Measurements from ENCODE around the gene NECTIN4. TPM values are rescaled to one million over a fixed set of nuclear protein-coding genes. Genes with fewer than 3 reads are reported as not detected.
A peak's percentile ranks its signal among the peaks of the same experiment; 100 is the strongest.
"Not testable (repeated sequence)": the region's sequence is repeated elsewhere in the genome, so short reads cannot be mapped to it uniquely, and the experiment has no call there.

Gene NECTIN4
- total RNA-seq, 1 donor from 2014 or later = not detected

DNA sequence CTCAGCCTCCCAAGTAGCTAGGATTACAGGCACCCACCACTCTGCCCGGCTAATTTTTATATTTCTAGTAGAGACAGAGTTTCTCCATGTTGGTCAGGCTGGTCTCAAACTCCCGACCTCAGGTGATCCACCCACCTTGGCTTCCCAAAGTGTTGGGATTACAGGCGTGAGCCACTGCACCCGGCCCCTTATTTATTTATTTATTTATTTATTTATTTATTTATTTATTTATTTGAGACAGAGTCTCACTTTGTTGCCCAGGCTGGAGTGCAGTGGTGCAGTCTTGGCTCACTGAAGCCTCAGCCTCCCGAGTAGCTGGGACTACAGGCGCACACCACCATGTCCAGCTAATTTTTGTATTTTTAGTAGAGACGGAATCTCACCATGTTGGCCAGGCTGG is 23.7 kb downstream of the NECTIN4 start:
- DNase-seq (ENCODE audit: low spot score); ATAC-seq: not testable (repeated sequence)

DNA sequence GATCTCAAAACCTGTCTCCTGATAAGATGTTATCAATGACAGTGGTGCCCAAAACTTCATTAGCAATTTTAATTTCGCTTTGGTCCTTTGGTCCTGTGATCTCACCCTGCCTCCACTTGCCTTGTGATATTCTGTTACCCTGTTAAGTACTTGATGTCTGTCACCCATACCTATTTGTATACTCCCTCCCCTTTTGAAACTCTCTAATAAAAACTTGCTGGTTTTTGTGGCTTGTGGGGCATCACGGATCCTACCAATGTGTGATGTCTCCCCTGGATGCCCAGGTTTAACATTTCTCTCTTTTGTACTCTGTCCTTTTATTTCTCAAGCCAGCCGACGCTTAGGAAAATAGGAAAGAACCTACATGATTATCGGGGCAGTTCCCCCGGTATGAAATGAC is 25.4 kb downstream of the NECTIN4 start:
- DNase-seq (ENCODE audit: low spot score); ATAC-seq: not testable (repeated sequence)

DNA sequence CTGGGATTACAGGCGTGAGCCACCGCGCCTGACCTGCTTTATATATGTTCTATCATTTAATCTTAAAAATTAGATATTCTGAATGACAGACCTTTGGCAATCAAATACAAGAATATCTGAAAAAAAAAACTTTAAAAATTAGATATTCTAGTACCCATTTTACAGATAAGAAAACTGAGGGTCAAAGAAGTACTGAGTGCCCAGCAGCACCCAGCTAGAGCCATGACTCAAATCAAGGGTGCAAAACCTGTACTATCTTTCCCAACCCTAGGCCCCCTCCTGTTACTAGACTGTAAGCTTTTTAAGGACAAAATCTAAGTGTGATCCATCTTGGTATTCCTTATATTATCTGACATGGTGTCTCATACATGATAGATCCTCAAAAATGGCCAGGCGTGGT is 27.9 kb downstream of the NECTIN4 start:
- DNase-seq (ENCODE audit: low spot score) = no peak
- ATAC-seq = no peak

DNA sequence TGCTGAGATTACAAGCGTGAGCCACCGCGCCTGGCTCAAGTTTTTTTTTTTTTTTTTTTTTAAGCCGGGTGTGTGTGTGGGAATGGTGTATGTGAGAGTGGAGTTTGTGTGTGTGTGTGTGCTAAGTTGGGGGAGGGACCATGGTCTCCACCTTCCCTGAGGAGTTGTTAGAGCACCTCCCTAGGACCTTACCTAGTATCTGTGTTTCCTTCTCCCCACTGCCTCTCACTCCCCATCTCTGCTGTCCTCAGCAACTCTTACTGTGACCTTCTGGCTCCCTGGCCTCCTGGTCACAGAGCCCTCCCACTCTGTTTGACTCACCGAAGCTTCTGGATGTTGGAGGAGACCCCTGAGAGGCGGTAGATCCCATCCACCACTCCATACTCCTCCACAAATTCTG is 30.1 kb downstream of the NECTIN4 start:
- DNase-seq (ENCODE audit: low spot score) = no peak
- no peak for ATAC-seq

DNA sequence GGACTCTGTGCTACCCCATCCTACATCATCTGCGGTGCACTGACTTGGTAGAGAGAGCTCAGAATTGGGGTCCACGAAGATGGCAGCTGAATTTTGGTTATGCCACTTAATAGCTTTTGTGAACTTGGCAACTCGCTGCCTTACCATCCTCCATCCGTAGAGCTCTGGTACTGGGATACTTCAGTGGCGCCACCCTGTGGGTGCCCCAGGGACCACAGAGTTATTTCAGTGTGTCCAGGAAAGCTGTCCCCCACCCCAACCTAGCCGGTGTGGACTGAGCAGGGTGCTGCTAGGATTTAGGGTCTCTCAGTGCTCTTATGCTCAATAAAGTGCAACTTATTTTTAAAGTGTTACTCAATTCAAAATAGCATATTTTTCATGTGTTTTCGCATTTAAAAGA is 34.6 kb downstream of the NECTIN4 start:
- ATAC-seq (no peak), DNase-seq (ENCODE audit: low spot score) (no peak)

DNA sequence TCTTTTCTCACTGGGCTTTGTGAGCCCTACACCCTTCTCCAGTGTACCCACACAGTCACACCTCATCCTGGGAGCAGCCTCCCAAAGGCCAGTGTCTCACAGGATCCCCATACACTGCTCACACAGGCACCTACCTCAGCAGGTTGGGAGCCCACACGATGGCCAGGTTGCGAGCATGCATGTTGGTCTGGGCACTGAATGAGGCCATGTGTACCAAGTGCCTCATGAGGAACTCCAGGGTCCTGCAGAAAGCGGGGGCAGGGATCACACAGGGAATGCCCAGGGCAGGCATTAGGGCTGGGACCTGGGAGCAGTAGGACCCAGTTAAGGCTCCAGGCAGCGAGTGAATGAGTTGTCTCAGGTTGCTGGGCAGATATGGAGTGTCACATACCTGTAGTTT is 35.1 kb downstream of the NECTIN4 start:
- ATAC-seq (no peak), DNase-seq (ENCODE audit: low spot score) (no peak)

DNA sequence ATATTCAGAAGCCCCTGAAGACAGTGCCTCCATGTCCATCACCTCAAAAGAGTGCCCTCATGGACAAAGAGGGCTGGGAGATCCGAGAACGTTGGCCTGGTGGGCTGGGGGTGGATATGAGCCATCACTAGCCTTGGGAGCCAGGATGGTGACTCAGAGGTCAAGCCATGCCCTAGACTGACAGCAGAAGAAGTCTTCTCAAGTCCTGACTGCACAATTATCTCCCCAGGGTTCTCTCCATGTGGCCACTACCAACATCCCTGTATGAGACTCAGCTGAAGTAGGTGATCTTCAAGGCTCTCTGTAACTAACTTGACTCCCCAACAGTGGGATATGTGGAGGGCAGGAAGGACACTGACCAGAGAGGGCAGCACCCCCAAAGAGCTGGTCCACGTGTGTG is 36.5 kb downstream of the NECTIN4 start:
- ATAC-seq = no peak

DNA sequence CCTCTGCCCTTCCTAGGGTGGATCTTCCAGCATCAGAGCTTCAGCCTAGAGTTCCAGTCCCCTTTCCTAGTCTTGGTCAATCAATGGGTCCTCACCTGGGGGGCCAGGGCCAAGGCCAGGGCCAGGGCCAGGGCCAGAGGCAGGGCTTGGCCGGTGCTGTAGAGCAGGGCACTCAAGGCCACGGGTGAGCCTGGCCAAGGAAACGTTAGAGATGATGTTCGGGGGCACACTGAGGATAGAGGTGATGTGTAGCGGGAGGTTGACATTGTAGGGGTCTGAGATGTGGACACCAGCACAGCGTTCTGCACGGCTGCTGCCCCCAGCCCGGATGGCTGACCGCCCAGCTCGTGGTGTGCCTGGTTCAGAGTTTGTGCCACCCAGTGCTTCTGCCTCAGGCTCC is 38.1 kb downstream of the NECTIN4 start:
- ATAC-seq (no peak), DNase-seq (ENCODE audit: low spot score) (no peak)

More for the DNA sequence above, 36.5 kb downstream of the NECTIN4 start:
- DNase-seq (ENCODE audit: low spot score) = no peak

DNA sequence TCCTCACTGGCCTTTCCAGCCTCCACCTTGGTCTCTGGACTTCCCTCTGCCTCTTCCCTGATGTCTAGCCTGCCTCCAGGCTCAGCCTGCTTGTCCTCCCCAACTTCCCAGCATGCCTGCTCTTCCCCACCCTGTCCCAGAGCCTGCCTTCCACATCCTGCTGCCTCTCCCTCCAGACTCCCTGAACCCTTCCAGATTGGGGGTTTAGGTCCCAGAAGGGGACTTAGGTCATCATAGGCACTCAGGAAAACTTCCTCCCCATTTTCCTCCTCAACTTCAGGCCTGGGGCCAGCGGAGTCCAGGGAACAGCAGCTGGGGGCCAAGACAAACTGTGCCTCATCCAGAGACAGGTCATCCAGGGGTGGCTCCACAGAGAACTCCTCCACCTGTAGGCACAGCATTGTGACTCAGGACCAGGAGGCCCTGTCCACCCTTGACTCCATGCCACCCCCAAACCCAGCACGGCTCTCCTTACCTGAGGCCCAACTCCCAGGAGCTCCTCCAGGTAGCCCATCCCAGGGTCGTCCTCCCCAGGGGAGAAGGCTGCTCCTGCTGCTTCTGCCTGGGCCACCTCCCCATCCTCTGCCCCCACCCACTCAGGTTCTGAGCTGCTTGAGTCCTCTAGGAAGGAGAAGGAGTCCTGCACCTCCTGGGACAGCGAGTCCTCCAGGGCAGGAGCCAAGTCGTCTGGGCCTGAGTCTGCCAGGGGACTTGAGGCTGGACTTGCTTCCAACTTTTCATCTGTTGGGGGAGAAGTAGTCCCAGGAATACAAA is 40.2 kb downstream of the NECTIN4 start:
- DNase-seq (ENCODE audit: low spot score) = no peak
- ATAC-seq = no peak

DNA sequence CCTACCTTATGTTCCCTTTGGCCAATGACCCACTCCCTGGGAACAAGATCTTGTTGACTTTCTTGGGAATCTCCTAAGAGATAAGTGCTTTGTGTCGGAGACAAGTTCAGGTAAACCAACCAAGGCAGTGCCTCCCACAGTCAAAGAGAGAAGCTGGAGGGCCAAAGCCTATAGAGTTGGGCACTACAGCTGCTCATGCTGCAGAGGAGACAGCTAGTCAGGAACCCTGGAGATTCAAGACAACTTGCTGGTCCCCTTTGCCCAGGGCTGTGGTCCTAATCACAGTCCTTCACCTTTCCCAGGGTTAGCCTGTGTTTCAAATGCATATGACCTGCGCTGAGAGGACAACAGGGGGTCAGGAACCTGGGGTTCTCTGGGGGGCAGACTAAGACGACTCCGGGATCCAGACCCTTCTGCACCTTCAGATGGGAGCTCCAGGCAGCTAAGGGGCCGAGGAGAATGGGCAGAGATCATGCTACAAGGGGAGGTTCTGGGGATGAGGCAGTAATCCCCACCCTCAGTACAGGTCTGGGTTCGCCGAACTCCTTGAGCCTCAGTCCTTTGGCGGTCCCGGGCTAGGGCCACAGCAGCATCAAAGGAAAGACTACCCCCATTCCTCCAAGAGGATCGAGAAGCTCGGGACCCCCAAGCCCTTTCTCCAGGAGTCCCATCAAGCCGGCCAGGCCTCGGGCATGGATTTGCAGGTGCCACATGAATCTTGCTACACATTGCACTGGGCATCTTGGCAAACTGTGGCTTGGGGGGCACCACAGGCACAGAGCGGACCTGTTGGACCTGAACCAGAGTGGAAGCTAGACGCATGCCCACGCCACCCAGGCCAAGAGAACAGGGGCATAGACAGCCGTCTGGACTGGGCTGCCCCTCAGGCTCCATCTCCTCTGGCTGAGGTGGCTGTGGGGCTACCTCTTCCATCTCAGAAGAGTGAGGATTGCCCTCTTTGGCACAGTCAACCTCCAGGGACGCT is 41.6 kb downstream of the NECTIN4 start:
- DNase-seq (ENCODE audit: low spot score) (no peak), ATAC-seq (no peak)

DNA sequence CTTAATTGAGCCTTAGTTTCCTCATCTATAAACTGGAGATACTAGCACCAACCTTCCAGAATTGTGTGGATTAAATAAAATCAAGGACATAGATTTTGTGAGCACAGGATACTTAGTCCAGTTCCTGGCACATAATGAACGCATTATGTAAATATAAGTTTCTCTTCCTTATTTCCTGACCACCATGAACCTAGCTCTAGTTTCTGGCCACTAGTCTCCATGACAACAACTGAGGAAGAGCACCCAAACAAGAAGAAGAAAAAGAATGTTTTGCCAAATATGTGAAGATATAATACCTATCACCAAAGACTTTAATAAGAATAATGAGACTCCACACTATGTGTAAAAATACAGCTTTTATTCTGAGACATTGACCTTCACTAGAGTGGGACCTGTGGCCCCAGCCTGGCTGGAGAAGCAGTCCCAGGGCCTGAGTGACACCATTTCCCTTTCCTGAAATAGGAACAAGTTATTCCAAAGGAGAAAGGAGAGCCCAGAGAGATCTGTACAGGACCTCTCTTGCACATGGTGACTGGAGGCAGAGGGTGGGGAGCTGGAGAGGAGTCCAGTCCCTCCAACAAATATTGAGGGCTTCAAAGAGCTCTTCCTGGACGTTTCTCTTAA is 42.6 kb downstream of the NECTIN4 start:
- DNase-seq (ENCODE audit: low spot score) = no peak
- no peak for ATAC-seq

DNA sequence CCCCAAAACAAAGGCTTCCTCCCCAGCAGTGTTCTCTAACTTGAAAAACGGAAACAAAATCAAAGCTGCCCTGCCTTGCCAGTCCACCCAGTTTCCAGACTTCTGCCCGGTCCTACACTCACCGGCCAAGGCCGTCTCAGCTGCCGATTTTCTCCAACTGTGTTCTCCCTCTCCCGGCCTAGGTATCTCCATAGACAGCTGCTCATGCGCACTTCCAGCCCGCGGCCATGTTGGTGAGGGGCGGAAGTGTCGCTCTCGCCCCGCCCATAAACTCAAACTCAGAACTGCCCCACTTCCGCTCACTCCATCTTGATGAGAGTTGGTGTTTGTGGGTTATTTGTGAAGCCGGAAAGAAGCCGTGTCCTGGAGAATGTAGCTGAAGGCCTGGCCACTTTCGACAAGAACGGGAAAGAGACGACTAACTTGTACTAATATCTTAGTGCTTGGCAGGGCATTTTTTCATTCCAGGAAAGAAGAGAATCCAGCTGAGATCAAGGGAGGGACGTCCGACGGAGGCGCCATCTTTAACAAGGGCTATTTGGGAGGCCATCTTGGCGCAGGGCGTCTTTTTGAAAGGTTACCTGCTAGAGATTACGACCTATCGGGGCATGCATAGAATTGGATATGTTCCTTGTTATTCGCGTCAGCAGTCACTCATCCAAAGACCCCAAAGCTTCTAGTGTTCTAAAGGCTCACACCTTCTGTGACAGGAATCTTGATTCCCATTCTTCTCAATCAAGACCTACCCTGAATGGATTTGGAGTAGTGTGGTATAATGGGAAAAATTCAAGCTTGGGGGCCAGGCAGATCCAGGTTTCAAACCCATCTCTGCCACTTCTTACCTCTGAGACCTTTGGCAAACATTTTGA is 43.4 kb downstream of the NECTIN4 start, which contains the start of gene USF1:
USF1 (minus strand) TSS at position 242 of the 869 bp plus-strand sequence. CDS start 2,702 bp downstream, outside the sequence.
- DNase-seq (ENCODE audit: low spot score) (peak; percentile 94), ATAC-seq (peak; percentile 91)

DNA sequence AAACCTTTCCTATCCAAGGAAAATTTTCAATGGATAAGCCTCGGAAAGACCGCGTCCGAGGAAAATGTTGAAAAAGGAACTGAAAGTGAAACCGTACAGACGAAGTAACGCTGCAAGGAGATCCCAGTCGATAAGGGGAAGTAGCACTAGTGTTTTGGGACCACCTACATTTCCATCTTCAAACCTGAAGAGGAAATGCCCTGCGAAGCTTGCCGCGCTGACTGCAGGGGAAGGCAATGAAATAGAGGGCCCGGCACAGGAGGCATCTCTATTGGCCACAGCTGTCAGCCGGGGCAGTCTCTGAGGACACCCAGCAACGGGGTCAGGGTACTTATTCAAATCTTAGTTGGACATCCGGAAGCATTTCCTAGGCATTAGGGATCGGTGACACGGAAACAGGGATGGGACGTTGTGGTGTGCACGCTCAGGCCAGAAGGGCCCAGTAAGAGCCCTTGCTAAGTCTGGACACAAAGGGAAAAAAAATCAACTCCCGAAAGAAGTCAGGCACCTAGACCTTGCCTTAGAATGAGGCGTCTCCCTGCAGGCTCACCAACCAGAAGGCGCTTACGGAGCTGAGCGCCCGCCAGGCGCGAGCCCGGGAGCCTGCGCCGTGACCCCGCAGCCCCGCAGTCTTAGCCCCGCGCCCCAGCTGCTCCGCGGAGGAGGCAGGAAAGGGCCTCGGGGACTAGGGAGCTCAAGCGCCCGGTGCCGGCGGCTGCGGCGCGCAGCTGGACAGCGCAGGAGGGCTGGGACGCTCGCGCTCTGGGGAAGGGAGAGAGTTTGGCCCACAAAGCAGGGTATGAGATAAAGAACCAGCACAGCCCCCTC is 44.2 kb downstream of the NECTIN4 start:
- peak; percentile 81 for ATAC-seq
- peak; percentile 84 for DNase-seq (ENCODE audit: low spot score)

DNA sequence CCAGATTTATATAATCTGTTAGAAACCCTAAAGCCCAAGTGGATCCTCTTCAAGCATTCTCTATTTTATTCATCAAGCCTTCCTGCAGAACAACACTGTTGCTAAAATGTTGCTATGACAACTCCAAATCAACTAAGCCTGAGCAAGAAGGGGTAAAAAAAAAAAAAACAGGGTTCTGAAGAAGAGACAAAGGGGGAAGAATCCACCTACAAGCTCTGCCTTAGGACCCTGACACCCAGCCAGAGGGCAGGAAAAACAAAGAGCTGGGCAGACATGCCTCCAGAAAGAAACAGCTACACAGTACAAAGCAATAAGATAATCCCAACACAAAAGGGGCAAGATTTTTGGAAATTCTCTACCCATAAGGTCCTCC is 44.8 kb downstream of the NECTIN4 start:
- ATAC-seq (no peak), DNase-seq (ENCODE audit: low spot score) (no peak)

DNA sequence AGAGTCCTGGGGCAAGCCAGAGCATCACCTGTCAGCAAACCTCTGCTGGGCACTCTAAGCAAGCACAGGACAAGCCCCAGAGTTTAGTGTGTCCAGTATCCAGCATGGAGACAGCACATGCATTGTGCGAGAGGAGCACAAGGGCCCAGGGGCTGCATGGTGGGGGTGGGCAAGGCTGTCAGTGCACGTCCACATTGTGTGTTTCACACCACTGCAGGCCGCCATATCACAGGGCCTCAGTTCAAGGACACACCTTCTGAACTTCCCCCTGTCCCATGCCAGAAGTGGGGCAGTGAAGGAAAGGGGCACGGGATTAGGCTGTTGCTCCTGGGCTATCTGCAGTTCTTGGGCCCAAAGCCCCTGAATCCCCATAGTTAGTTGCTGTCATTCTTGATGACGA is 49.8 kb downstream of the NECTIN4 start:
- no peak for ATAC-seq

DNA sequence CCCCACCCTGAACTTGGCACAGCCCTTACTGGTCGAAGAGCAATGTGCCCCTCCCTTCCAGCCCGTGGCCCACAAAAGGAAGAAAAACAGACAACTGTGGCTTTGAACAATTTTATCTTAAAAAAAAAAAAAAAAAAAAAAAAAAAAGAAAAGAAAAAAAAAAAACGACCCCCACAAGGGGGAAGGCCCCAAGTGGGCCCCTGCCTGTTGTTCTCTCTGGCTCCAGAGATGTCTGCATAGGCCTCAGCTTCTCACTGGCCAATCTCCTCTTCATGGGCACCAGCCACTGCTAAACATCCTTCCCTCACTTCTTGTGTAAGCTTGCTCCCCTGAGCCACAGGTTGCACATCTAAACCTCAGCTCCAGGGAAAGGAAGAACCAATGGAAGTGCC is 50.2 kb downstream of the NECTIN4 start:
- ATAC-seq = no peak

More for the DNA sequence above, 49.8 kb downstream of the NECTIN4 start:
- no peak for DNase-seq (ENCODE audit: low spot score)

DNA sequence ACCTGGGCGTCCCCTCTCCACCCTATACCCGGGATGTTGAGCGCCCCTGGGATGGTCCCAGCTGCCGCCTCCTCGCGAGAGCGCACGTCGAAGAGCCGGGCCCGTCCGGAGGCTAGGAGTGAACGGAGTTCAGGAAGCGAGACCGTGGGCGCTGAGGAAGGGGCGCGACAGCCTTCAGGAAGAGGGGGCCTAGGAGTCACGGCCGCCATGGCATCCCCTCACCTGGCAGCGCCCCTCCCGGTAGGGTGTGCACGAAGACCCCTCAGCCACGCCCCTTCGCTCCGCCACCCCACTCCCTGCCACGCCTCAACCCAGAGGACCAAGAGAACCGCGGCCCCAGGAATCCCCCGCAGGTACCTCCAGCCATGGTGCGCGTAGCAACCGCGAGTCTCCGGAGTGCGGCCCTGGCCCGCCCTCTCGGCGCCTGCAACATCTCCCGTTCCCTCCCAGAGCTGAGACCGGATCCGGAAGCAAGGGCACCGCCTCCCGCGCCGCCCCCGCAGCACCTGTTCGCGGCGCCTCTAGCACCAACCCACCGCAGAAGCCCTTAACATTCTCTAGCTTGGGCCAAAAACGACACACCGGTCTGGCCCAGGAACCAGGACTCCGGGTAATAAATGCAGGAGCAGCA is 50.7 kb downstream of the NECTIN4 start, which contains the start of gene TSTD1:
TSTD1 (minus strand) TSS at position 442 of the 631 bp plus-strand sequence; CDS start at position 367, 75 bp downstream.
- ATAC-seq = peak; percentile 94
- DNase-seq (ENCODE audit: low spot score) = peak; percentile 80

More for the DNA sequence above, 50.2 kb downstream of the NECTIN4 start:
- no peak for DNase-seq (ENCODE audit: low spot score)

DNA sequence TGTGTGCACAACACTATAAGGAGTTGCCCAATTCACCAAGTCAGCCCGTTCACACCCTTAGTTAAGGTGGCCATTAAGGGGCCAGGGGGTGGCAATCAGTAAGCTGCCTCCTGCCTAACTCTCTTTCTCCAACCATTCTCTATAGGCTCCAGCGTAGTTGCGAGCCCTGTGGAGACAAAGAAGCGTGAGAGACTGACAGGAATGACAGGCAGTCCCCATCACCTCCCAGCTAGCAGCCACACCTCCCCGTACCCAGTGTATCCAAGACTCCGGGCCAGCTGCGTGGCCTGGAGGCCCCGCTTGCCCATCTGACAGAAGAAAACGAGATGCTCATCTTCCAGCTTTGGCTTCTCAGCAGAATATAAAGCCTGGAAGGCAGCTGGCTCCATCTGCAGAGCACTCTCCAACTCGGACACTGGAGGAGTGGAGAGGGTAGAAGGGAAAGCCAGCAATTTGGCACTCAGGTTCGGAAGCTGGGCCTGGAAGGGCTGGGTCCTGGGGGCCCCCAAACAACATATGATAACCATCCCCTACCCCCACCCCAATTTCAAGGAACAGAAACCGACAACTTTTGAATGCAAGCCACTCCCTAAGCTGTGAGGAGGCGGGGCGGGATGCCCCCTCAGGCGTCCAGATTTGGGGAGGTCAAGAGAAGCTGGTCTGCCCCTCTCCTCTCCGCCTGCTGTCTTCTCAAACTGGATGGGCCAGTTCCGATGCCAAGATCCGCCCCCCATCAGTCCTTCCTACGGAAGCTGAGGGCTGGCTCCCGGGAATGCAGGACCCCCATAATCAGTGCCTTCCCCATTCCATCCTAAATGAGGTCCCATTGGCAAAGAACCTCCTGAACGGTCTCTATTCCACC is 51.5 kb downstream of the NECTIN4 start:
- ATAC-seq (no peak), DNase-seq (ENCODE audit: low spot score) (no peak)

Measured in left lobe of liver (tissue), 2 donors.